Smooth muscle cell (in vitro differentiated cells): ENCODE results near the gene PROX1. TPM values are rescaled to one million over a fixed set of nuclear protein-coding genes. Genes with fewer than 3 reads are reported as not detected.

Source experiments
- DNase-seq: peaks from one replicate; lab custom pipeline; 2025; ENCODE audit not compliant: unreplicated experiment; lab: John Stamatoyannopoulos, UW
- H2AFZ ChIP-seq: fragments of 200-600 bp; sonication (generic); 2 replicates; pipeline ENCODE4 v1.6.0; 2016; ENCODE audit warnings: antibody characterized with exemption, low read depth, mild to moderate bottlenecking
- H3F3A ChIP-seq: fragments of 200-600 bp; sonication (generic); 2 replicates; pipeline ENCODE4 v1.6.0; 2017; ENCODE audit warnings: antibody characterized with exemption, low read depth
- H3K27ac ChIP-seq: fragments of 200-600 bp; sonication (generic); 2 replicates; pipeline ENCODE4 v1.5.1; 2016; ENCODE audit warnings: low read depth, mild to moderate bottlenecking
- H3K27me3 ChIP-seq: fragments of 200-600 bp; sonication (generic); 2 replicates; pipeline ENCODE4 v1.6.1; 2016; ENCODE audit warnings: low read depth, mild to moderate bottlenecking
- H3K36me3 ChIP-seq: fragments of 200-600 bp; sonication (generic); 2 replicates; pipeline ENCODE4 v1.5.1; 2016; ENCODE audit warnings: low read depth
- H3K4me1 ChIP-seq: fragments of 200-600 bp; sonication (generic); 2 replicates; pipeline ENCODE4 v1.5.1; 2016; ENCODE audit warnings: low read depth
- H3K4me2 ChIP-seq: fragments of 200-600 bp; sonication (generic); 2 replicates; pipeline ENCODE4 v1.6.0; 2016; ENCODE audit warnings: mild to moderate bottlenecking
- H3K4me3 ChIP-seq: fragments of 200-600 bp; sonication (generic); 2 replicates; pipeline ENCODE4 v1.5.1; 2016; ENCODE audit warnings: mild to moderate bottlenecking
- H3K79me2 ChIP-seq: fragments of 200-600 bp; sonication (generic); 2 replicates; pipeline ENCODE4 v1.6.0; 2016; ENCODE audit warnings: low read depth, mild to moderate bottlenecking
- H3K9ac ChIP-seq: fragments of 200-600 bp; sonication (generic); 2 replicates; pipeline ENCODE4 v1.6.0; 2016; ENCODE audit warnings: low read depth
- H3K9me3 ChIP-seq: fragments of 200-600 bp; sonication (generic); replicated peaks from 2 replicates; pipeline ENCODE4 v1.5.1; 2016; ENCODE audit warnings: low read depth
- H4K20me1 ChIP-seq: fragments of 200-600 bp; sonication (generic); 2 replicates; pipeline ENCODE4 v1.6.0; 2016; ENCODE audit warnings: low read depth
- CTCF ChIP-seq: fragments of 200-600 bp; sonication (generic); IDR thresholded peaks from 2 replicates; pipeline ENCODE4 v1.5.1; 2017; ENCODE audit warnings: borderline replicate concordance, mild to moderate bottlenecking, antibody characterized with exemption; ENCODE audit not compliant: insufficient read depth, poor library complexity, severe bottlenecking
- WGBS: methylation state at CpG from one replicate; pipeline ENCODE4 v1.1.7; 2016; ENCODE audit warnings: low lambda C conversion rate; 5-methylcytosine and 5-hydroxymethylcytosine counted together
- polyA plus RNA-seq: library from polyadenylated mRNA; unstranded; fragments of >200 nt; fragmentation: Nextera tagmentation; extraction: Ambion mirVana; gene quantifications from 2 replicates; pipeline ENCODE4 v1.2.1, GENCODE V29; 2016
- total RNA-seq: library from RNA; depleted of rRNA; stranded (reverse); fragments of >200 nt; gene quantifications from 2 replicates; pipeline ENCODE4 v1.2.3, GENCODE V29; 2014

The PROX1 gene
- total and polyA plus RNA-seq, 2 experiments from 2014 or later, result 0.24 to 2.9 TPM

- no peak overlapping the region for H2AFZ ChIP-seq
- no peaks in the 10 kb centered on the region for H3F3A ChIP-seq
- no peak overlapping the region for H3K9ac ChIP-seq
- 92% methylated on average over 8 of the region's 8 CpGs for WGBS
- no peaks in the 10 kb centered on the region for H3K36me3 ChIP-seq
- H3K4me1 ChIP-seq, result no peaks in the 10 kb centered on the region
- no peak overlapping the region for H3K27ac ChIP-seq
- H4K20me1 ChIP-seq, result no peaks in the 10 kb centered on the region
- H3K4me3 ChIP-seq, result no peak overlapping the region
- H3K27me3 ChIP-seq, result peaks cover 8% of the 10 kb centered on the region
- TF ChIP-seq CTCF, result no peak
- DNase-seq, result no peak
- no peaks in the 10 kb centered on the region for H3K9me3 ChIP-seq
- no peak overlapping the region for H3K4me2 ChIP-seq
- H3K79me2 ChIP-seq, result no peaks in the 10 kb centered on the region
Measured at GRCh38 chr1:213953806-213954205, 34.0 kb upstream of the PROX1 start.

- peaks cover 21% of the 10 kb centered on the region for H3K27me3 ChIP-seq
- no peaks in the 10 kb centered on the region for H3K36me3 ChIP-seq
- 86% methylated on average over 8 of the region's 8 CpGs for WGBS
- H3K79me2 ChIP-seq, result no peaks in the 10 kb centered on the region
- H3F3A ChIP-seq, result no peaks in the 10 kb centered on the region
- DNase-seq, result no peak
- no peak overlapping the region for H3K9ac ChIP-seq
- no peak overlapping the region for H3K4me2 ChIP-seq
- no peaks in the 10 kb centered on the region for H4K20me1 ChIP-seq
- no peak overlapping the region for H2AFZ ChIP-seq
- no peak for TF ChIP-seq CTCF
- no peak overlapping the region for H3K4me3 ChIP-seq
- no peaks in the 10 kb centered on the region for H3K9me3 ChIP-seq
- no peaks in the 10 kb centered on the region for H3K4me1 ChIP-seq
- no peak overlapping the region for H3K27ac ChIP-seq
Measured at GRCh38 chr1:213956295-213956770, 31.4 kb upstream of the PROX1 start.

GRCh38 chr1:213958346-213958745 is 29.4 kb upstream of the PROX1 start:
- no peak for TF ChIP-seq CTCF
- no peaks in the 10 kb centered on the region for H3K36me3 ChIP-seq
- no peaks in the 10 kb centered on the region for H4K20me1 ChIP-seq
- H3K27ac ChIP-seq, result no peak overlapping the region
- no peaks in the 10 kb centered on the region for H3K4me1 ChIP-seq
- H3F3A ChIP-seq, result no peaks in the 10 kb centered on the region
- WGBS, result 86% methylated on average over 2 of the region's 2 CpGs
- H3K4me2 ChIP-seq, result no peak overlapping the region
- peaks cover 21% of the 10 kb centered on the region for H3K27me3 ChIP-seq
- no peaks in the 10 kb centered on the region for H3K9me3 ChIP-seq
- H2AFZ ChIP-seq, result no peak overlapping the region
- DNase-seq, result no peak
- H3K4me3 ChIP-seq, result no peak overlapping the region
- H3K9ac ChIP-seq, result no peak overlapping the region
- H3K79me2 ChIP-seq, result no peaks in the 10 kb centered on the region

- no peaks in the 10 kb centered on the region for H3K4me1 ChIP-seq
- no peaks in the 10 kb centered on the region for H3K9me3 ChIP-seq
- 93% methylated on average over 2 of the region's 2 CpGs for WGBS
- H4K20me1 ChIP-seq, result no peaks in the 10 kb centered on the region
- no peak overlapping the region for H3K9ac ChIP-seq
- TF ChIP-seq CTCF, result no peak
- no peak overlapping the region for H3K4me2 ChIP-seq
- no peak overlapping the region for H3K27ac ChIP-seq
- no peak overlapping the region for H2AFZ ChIP-seq
- H3K27me3 ChIP-seq, result peaks cover 27% of the 10 kb centered on the region
- H3K4me3 ChIP-seq, result no peak overlapping the region
- no peaks in the 10 kb centered on the region for H3K79me2 ChIP-seq
- H3K36me3 ChIP-seq, result no peaks in the 10 kb centered on the region
- DNase-seq, result no peak
- no peaks in the 10 kb centered on the region for H3F3A ChIP-seq
Measured at GRCh38 chr1:213960963-213961362, 26.8 kb upstream of the PROX1 start.
